ENCODE results near the gene E2F2.
"Not testable (repeated sequence)": the region's sequence is repeated elsewhere in the genome, so short reads cannot be mapped to it uniquely, and the experiment has no call there.

The E2F2 gene

DNA sequence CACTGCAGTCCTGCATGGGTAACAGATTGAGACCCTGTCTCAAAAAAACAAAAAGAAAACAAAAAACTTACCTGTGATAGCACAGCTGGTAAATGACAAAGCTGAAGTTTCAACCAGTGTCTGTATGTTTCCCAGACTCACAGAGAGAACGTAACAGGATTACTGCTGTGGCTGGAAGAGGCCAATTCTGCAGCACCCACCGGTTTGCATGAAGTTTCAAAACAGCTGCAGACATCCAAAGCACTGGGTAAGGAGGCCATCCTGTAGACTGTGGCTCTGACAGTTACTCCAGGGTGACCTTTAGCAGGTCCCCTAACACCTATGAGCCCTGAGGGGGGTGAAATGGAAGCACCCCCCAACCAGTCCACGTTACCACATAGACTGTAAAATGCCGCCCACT, 20.8 kb upstream of the E2F2 start:
- TF ChIP-seq, protein P1, sequence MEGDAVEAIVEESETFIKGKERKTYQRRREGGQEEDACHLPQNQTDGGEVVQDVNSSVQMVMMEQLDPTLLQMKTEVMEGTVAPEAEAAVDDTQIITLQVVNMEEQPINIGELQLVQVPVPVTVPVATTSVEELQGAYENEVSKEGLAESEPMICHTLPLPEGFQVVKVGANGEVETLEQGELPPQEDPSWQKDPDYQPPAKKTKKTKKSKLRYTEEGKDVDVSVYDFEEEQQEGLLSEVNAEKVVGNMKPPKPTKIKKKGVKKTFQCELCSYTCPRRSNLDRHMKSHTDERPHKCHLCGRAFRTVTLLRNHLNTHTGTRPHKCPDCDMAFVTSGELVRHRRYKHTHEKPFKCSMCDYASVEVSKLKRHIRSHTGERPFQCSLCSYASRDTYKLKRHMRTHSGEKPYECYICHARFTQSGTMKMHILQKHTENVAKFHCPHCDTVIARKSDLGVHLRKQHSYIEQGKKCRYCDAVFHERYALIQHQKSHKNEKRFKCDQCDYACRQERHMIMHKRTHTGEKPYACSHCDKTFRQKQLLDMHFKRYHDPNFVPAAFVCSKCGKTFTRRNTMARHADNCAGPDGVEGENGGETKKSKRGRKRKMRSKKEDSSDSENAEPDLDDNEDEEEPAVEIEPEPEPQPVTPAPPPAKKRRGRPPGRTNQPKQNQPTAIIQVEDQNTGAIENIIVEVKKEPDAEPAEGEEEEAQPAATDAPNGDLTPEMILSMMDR (conservative IDR thresholded peaks at IDR 0.05): no peak
- peak overlapping the region; percentile 13; the same call in 1 of the 2 replicates for H3K27ac ChIP-seq

DNA sequence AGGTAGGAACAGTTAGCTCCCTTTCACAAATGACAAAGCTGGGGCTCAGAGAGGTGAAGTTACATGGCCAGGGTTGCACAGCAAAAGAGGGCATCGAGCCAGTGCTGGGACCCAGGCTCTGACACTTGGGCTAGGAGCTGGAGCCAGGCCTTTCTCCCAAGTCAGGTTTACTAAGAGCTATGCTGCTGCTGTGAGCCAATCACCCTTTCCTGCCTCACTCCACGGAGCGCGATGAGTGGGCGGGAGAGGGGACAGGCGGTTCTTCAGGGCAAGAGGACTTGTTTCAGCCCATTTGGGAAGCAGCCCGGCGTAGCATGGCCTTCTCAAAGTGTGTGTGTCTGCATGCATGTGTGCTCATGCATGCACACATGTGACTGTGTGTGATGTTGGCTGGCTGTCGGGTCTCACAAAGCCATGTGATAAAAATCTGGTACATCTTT, 17.7 kb upstream of the E2F2 start:
- H3K27ac ChIP-seq: peak overlapping the region; percentile 86
- TF ChIP-seq, protein P1 (conservative IDR thresholded peaks at IDR 0.05): no peak

DNA sequence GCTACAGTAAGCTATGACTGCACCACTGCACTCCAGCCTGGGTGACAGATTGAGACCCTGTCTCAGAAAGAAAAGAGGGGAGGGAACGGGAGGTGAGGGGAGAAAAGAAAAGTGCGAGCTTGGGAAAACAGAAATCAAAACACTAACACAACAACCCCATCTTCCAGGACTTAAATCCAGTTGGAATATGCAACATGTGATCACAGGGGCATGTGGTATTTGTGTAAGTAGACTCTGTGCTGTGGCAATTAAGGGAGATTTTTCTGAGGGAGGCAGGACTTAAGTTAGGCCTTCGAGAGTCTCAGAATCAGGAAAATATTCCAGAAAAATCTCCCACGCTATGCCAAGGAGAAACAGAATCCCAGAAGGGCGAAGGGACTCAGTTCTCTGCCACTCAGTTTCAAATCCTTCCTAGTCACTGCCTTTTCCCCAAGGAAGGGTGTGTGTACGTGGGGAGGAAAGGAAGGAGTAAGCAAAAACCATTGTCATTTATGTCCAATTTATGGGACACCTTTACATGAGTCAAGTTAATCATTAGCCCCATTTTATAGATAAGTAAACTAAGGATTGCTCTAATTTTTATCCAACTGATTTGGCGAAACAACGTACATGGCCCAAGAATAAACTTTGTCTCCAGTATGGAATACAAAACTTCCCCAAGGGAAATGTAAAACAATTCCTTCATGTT, 16.0 kb upstream of the E2F2 start:
- peak overlapping the region; percentile 86 for H3K27ac ChIP-seq
- TF ChIP-seq, protein P1 (conservative IDR thresholded peaks at IDR 0.05): no peak

DNA sequence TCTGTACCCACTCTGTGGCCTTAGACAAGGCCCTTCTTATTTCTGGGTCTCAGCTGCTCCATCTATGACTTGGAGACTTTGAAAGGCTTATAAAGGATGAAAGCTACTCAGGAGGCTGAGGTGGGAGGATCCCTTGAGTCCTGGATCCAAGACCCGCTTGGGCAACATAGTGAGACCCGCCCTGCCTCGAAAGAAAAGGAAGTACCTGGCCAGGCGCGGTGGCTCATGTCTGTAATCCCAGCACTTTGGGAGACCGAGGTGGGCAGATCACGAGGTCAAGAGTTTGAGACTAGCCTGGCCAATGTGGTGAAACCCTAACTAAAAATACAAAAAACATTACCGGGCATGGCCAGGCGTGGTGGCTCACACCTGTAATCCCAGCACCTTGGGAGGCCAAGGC, 14.8 kb upstream of the E2F2 start:
- H3K27ac ChIP-seq: peak overlapping the region; percentile 86
- TF ChIP-seq, protein P1 (conservative IDR thresholded peaks at IDR 0.05): no peak

DNA sequence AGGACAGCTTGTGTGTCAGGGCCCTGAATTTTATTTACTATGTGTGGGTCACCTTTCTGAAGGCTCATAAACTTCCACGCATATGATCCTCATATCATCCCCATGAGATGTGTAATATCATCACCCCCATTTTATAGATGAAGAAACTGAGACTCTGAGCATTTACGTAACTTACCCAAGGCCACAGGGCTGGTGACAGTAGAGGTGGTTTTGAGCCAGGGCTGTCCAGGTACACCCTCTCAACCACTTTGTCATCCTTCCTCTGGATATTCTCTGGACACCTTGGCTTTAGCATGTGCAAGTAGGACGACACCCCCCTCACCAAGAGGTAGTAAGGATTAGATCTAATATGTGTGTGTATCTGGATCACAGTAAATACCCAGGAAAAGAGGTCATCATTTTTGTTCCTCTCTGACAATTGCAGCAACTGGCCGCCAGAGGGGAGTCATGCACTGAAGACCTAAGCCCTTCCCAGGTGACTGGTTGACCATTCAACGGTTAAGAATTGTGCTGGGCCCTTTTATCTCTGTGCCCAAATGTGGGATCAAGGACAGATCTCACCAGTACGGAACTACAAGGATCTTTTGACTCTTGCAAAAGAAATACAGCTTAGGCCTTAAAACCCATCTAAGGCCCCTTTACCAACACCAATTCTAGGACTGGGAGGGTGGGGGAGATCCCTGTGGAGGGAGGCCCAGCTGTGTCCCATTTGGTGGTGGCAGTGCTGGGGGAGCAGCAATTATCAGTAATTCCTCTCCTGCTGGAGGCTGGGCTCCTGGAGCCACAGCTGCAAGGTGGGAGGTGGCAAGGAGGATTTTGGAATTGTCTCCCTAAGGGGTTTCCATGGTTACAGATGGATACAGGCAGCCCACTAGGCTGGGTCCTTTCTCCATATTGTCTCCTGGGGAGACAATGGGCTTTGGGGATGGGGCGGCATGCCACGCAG, 13.7 kb upstream of the E2F2 start:
- H3K27ac ChIP-seq: peak overlapping the region; percentile 86
- TF ChIP-seq, protein P1 (conservative IDR thresholded peaks at IDR 0.05): peak; percentile 91

DNA sequence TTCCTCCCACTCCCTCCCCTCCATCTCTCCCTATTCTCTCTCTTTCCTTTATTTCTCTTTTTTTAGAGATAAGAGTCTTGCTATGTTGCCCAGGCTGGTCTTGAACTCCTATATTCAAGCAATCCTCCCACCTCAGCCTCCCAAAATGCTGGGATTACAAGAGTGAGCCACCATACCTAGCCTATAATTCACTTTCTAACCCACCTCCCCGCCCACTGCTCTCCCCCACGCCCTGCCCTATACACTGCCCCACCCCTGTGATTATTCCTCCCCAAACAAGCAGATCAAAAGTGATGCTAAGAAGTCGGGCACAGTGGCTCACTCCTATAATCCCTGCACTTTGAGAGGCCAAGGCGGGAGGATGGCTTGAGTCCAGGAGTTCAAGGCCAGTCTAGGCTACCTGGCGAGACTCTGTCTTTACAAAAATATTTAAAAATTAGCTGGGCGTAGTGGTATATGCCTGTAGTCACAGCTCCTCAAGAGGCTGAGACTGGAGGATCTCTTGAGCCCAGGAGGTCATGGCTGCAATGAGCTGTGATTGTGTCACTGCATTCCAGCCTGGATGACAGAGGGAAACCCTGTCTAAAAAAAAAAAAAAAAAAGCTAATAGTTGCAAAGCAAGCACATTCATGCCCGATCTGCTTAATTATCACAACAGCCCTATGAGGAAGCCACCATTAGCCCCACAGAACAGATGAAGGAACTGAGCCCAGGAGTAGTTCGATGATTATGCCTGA, 12.8 kb upstream of the E2F2 start:
- TF ChIP-seq, protein P1 (conservative IDR thresholded peaks at IDR 0.05): no peak

DNA sequence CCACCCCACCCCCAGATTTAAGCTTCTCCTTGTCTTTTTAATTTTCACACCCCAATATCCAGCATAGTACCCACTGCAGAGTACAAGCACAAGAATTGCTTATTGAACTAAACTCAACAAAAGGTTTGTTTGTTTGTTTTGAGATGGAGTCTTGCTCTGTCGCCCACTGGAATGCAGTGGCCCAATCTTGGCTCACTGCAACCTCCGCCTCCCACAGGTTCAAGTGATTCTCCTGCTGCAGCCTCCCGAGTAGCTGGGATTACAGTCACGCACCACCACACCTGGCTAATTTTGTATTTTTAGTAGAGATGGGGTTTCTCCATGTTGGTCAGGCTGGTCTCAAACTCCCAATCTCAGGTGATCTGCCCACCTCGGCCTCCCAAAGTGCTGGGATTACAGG, 11.9 kb upstream of the E2F2 start:
- not testable (repeated sequence) for H3K27ac ChIP-seq

More for the DNA sequence above, 12.8 kb upstream of the E2F2 start:
- H3K27ac ChIP-seq: no peak overlapping the region
